ENCODE results near the gene COA8.

Gene COA8

GRCh38 chr14:103563226-103563620 is 463 bp downstream of the COA8 start:
- H3K4me3 ChIP-seq (ENCODE audit: low read length), result peak overlapping the region; percentile 89
- DNase-seq (ENCODE audit: low read depth), result no peak
- TF ChIP-seq CTCF (conservative IDR thresholded peaks at IDR 0.05; ENCODE audit: low read depth, low read length), result no peak

- DNase-seq (ENCODE audit: low read depth), result no peak
- peak overlapping the region; percentile 89 for H3K4me3 ChIP-seq (ENCODE audit: low read length)
- TF ChIP-seq CTCF (conservative IDR thresholded peaks at IDR 0.05; ENCODE audit: low read depth, low read length), result no peak
Observed at GRCh38 chr14:103563844-103564505, 1.2 kb downstream of the COA8 start.

GRCh38 chr14:103568952-103569351 is 6.2 kb downstream of the COA8 start:
- DNase-seq (ENCODE audit: low read depth), result no peak
- TF ChIP-seq CTCF (conservative IDR thresholded peaks at IDR 0.05; ENCODE audit: low read depth, low read length), result no peak
- H3K4me3 ChIP-seq (ENCODE audit: low read length), result no peak overlapping the region

GRCh38 chr14:103569408-103569807 is 6.6 kb downstream of the COA8 start:
- no peak overlapping the region for H3K4me3 ChIP-seq (ENCODE audit: low read length)
- TF ChIP-seq CTCF (conservative IDR thresholded peaks at IDR 0.05; ENCODE audit: low read depth, low read length), result no peak
- no peak for DNase-seq (ENCODE audit: low read depth)

GRCh38 chr14:103574104-103574503 is 11.3 kb downstream of the COA8 start:
- no peak overlapping the region for H3K4me3 ChIP-seq (ENCODE audit: low read length)
- TF ChIP-seq CTCF (conservative IDR thresholded peaks at IDR 0.05; ENCODE audit: low read depth, low read length), result no peak
- no peak for DNase-seq (ENCODE audit: low read depth)

GRCh38 chr14:103574707-103575285 is 12.0 kb downstream of the COA8 start:
- no peak for TF ChIP-seq CTCF (conservative IDR thresholded peaks at IDR 0.05; ENCODE audit: low read depth, low read length)
- no peak for DNase-seq (ENCODE audit: low read depth)
- H3K4me3 ChIP-seq (ENCODE audit: low read length), result no peak overlapping the region

- DNase-seq (ENCODE audit: low read depth), result peak; percentile 99
- H3K4me3 ChIP-seq (ENCODE audit: low read length), result peak overlapping the region; percentile 13
- TF ChIP-seq CTCF (conservative IDR thresholded peaks at IDR 0.05; ENCODE audit: low read depth, low read length), result no peak
Observed at GRCh38 chr14:103576371-103577024, 13.7 kb downstream of the COA8 start.
